Measurements from ENCODE around the gene PDCD1LG2. TPM values are rescaled to one million over a fixed set of nuclear protein-coding genes. Genes with fewer than 3 reads are reported as not detected.
"Not testable (repeated sequence)": the region's sequence is repeated elsewhere in the genome, so short reads cannot be mapped to it uniquely, and the experiment has no call there.

Gene PDCD1LG2
- total RNA-seq, 2 experiments from 2014 or later = 0.44 to 1.0 TPM

DNA sequence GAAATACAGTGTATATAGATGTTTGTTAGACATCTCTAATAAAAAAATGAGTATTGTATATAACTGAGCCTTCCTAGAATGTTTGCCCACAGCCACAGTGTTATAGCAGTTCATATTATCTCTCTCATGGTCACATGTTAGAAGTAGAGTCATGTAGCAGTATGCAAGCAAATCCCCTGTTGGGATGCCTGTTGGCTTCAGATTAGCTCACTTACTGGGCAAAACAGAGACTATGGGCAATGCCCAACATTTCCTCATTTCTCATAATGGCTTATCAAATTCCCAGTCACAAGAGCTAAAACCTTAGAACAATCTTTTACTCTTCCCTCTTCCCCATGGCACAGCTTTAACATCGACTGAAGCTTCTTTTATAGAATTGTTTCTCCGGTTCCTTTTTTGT is 27.0 kb upstream of the PDCD1LG2 start:
- POLR2A ChIA-PET = no interaction called here
- no peak for DNase-seq
- Mint-ChIP-seq H3K36me3 (peaks cover 4% of the 10 kb centered on the region), H3K4me3 (no peak overlapping the region), H3K4me1 (no peaks in the 10 kb centered on the region), H3K9me3 (peaks cover 9% of the 10 kb centered on the region), H3K27ac (no peak overlapping the region), H3K27me3 (peaks cover 2% of the 10 kb centered on the region)
- ATAC-seq (ENCODE audit: low read depth) = no peak

DNA sequence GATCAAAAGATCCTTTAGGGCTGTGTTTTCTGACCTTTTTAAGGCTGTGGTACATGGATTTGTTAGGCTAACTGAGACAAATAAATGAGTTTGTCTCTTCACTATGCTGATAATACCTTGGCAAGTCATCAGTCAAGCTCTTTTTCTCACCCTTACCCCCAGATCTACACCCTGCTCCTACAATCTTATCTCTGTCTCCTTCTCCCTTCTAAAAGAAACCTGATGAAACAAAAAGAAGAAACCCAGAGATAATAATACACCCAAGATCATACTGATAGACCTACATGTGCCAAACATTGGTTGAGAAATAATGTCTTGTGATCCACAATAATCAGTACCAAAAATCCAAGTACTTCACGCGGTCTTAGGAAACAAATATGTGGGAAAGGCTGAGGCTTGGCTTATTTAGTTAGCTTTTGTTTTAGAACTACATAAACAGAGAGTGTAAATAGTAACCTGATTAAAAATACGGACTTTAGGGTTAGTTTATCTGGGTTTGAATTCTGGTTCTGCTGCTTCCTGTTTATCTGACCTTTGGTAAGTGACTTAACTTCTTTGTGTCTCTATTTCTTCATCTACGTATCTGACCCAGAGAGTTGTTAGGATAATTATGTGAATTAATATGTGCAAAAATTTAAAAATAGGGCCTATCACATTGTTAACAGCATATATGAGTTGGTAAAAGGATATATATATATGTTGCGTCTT is 24.8 kb upstream of the PDCD1LG2 start:
- Mint-ChIP-seq H3K9me3 (peaks cover 4% of the 10 kb centered on the region), H3K27ac (no peak overlapping the region), H3K36me3 (no peaks in the 10 kb centered on the region), H3K27me3 (peaks cover 2% of the 10 kb centered on the region), H3K4me1 (peaks cover 3% of the 10 kb centered on the region), H3K4me3 (no peak overlapping the region)
- no peak for ATAC-seq (ENCODE audit: low read depth)
- POLR2A ChIA-PET = no interaction called here
- DNase-seq = no peak

GRCh38 chr9:5486988-5487387 is 23.3 kb upstream of the PDCD1LG2 start:
- DNase-seq = no peak
- Mint-ChIP-seq H3K36me3 (no peaks in the 10 kb centered on the region), H3K27ac (no peak overlapping the region), H3K27me3 (peaks cover 2% of the 10 kb centered on the region), H3K4me3 (no peak overlapping the region), H3K4me1 (peaks cover 3% of the 10 kb centered on the region), H3K9me3 (peaks cover 2% of the 10 kb centered on the region)
- POLR2A ChIA-PET = no interaction called here
- no peak for ATAC-seq (ENCODE audit: low read depth)

DNA sequence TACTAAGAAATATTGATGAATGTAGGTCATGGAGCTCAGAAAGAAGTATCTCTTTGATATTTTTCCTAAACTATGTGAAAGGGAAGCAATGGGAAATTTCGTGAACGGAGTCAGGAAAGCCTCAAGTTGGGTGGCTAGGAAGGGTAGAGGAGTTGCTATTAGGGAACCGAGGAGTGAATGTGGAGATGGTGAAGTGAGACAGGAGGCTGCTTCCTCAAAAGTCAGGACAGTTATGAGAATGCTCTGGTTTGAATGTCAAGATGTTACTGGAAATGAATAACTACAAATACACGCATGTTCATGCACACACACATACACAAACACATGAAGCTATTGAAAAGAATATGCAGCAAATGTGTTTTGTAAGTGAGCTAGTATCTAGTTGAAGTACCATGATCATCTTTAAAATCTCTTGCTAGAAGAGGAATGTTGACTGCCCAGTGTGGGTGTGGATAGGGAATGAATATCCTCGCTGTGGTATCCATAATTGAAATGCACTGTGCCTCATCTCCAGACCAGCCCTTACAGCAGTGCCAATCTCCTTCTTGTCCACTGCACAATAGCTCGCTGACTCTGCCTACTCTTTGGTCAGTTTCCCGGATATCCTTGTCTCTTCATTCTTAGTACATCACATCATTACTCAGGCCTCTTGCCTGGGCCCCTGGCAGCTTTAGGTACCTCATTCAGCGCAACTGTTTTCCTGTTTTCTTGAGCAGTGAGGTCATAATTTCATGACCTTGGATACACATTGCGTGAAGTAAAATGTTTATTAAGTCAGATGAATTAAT is 21.9 kb upstream of the PDCD1LG2 start:
- Mint-ChIP-seq H3K9me3 (peaks cover 2% of the 10 kb centered on the region), H3K4me1 (peaks cover 6% of the 10 kb centered on the region), H3K27me3 (peaks cover 2% of the 10 kb centered on the region), H3K4me3 (no peak overlapping the region), H3K27ac (no peak overlapping the region), H3K36me3 (no peaks in the 10 kb centered on the region)
- DNase-seq = no peak
- POLR2A ChIA-PET = no interaction called here
- ATAC-seq (ENCODE audit: low read depth) = no peak

GRCh38 chr9:5489630-5490490 is 20.5 kb upstream of the PDCD1LG2 start:
- Mint-ChIP-seq H3K4me1 (peaks cover 9% of the 10 kb centered on the region), H3K27ac (no peak overlapping the region), H3K27me3 (peaks cover 2% of the 10 kb centered on the region), H3K36me3 (no peaks in the 10 kb centered on the region), H3K4me3 (no peak overlapping the region), H3K9me3 (peaks cover 3% of the 10 kb centered on the region)
- POLR2A ChIA-PET = no interaction called here
- DNase-seq (no peak), ATAC-seq (ENCODE audit: low read depth) (no peak)

- Mint-ChIP-seq H3K27ac (no peak overlapping the region), H3K4me1 (peaks cover 9% of the 10 kb centered on the region), H3K4me3 (no peak overlapping the region), H3K36me3 (no peaks in the 10 kb centered on the region), H3K9me3 (peaks cover 2% of the 10 kb centered on the region), H3K27me3 (no peaks in the 10 kb centered on the region)
- POLR2A ChIA-PET = no interaction called here
- DNase-seq (no peak), ATAC-seq (ENCODE audit: low read depth) (no peak)
Measured at GRCh38 chr9:5492965-5493678, 17.2 kb upstream of the PDCD1LG2 start.

DNA sequence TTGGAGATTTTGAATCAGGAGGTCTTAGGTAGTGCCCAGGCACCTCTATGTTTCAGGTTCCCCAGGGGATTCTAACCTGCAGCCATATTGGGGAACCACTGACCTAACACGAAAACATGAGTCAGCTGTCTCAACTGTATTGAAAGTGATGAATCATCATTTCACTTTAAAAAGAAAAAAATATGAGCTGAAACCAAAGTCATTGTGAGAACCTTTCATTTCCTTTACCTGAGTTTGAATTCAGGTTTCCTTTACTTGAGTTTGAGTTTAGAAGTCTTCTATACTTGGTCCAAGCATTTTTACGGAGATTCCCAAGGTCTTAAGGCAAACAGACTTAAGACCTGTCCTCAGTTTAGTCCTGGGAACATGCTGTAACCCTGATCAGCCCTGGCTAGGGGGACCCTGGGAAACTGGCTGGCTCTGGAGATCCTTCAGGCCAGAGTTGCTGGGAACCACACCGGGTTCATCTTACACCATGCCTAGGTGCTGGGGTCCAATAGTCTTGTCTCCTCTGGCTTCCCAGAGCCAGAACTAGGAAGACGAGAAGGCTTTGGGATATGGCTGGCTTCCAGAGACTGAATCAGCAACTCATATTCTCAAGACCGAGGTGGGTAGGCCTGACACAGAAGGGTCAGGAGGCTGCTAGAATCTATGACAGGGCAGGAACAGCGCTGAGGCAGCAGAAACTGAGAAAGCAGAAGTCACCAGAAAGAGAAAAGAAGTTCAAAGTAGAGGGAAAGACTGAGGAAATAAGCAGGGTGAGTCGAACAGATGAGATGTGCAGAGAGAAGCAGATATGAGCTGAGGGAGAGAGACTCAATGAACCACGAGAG is 16.4 kb upstream of the PDCD1LG2 start:
- Mint-ChIP-seq H3K4me3 (no peak overlapping the region), H3K27ac (no peak overlapping the region), H3K27me3 (no peaks in the 10 kb centered on the region), H3K4me1 (peaks cover 9% of the 10 kb centered on the region), H3K9me3 (peaks cover 2% of the 10 kb centered on the region), H3K36me3 (no peaks in the 10 kb centered on the region)
- DNase-seq (no peak), ATAC-seq (ENCODE audit: low read depth) (no peak)
- POLR2A ChIA-PET = interaction anchor here (0.7 to 0.8 kb wide), 2 partner anchors 43 to 954 kb away, joined by 3 read pairs; partner anchors contain the start of gene CD274

GRCh38 chr9:5494765-5495164 is 15.6 kb upstream of the PDCD1LG2 start:
- ATAC-seq (ENCODE audit: low read depth); H3K36me3 Mint-ChIP-seq; H3K9me3 Mint-ChIP-seq; DNase-seq; H3K27ac Mint-ChIP-seq; H3K27me3 Mint-ChIP-seq; H3K4me1 Mint-ChIP-seq; H3K4me3 Mint-ChIP-seq: not testable (repeated sequence)
- POLR2A ChIA-PET = interaction anchor here (0.6 to 0.8 kb wide), 3 partner anchors 44 to 955 kb away, joined by 3 read pairs; partner anchors contain the start of gene CD274

- no peaks in the 10 kb centered on the region for H3K27me3 Mint-ChIP-seq
- peaks cover 2% of the 10 kb centered on the region for H3K4me1 Mint-ChIP-seq
- ATAC-seq (ENCODE audit: low read depth) (no peak), DNase-seq (no peak)
- POLR2A ChIA-PET = no interaction called here
- H3K4me3 Mint-ChIP-seq = no peak overlapping the region
- peaks cover 5% of the 10 kb centered on the region for H3K9me3 Mint-ChIP-seq
- H3K27ac Mint-ChIP-seq = no peak overlapping the region
- H3K36me3 Mint-ChIP-seq = peaks cover 6% of the 10 kb centered on the region
Measured at GRCh38 chr9:5499157-5499556, 11.2 kb upstream of the PDCD1LG2 start.

- ATAC-seq (ENCODE audit: low read depth) (no peak), DNase-seq (no peak)
- peaks cover 3% of the 10 kb centered on the region for H3K4me1 Mint-ChIP-seq
- peaks cover 10% of the 10 kb centered on the region for H3K9me3 Mint-ChIP-seq
- peaks cover 11% of the 10 kb centered on the region for H3K36me3 Mint-ChIP-seq
- H3K27me3 Mint-ChIP-seq = no peaks in the 10 kb centered on the region
- H3K27ac Mint-ChIP-seq = no peak overlapping the region
- POLR2A ChIA-PET = no interaction called here
- no peak overlapping the region for H3K4me3 Mint-ChIP-seq
Measured at GRCh38 chr9:5499889-5500398, 10.4 kb upstream of the PDCD1LG2 start.

DNA sequence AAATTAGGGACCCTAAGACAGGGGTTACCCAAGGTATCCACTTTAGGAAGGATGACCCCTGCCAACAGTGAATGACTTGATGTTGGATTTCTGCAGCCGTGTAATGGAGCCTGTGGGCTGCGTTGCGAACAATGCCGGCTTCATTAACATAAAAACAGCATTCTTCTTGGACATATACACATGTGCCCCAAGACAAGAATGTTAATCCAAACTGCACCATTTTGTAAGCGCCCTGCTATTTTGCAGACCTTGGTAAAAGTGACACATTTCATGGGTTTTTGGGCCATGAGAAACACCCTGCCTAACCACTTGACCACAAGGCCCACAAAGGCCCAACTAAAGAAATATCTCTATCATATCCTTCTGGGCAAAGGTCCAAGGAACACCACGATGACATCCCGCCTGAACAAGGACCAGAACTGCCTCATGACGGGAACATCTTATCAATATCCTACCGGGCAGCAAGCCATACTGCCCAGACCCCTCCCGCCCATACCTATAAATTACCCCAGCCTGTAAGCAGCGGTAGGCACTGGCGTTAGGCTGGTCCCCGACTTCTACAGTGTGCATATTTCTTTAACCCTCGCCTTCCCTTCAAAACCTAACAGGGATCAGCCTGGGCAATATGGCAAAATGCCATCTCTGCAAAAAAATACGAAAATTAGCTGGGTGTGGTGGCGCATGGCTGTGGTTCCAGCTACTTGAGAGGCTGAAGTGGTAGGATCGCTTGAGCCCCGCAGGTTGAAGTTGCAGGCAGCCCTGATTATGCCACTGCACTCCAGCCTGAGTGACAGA is 9.7 kb upstream of the PDCD1LG2 start:
- POLR2A ChIA-PET = no interaction called here
- peaks cover 3% of the 10 kb centered on the region for H3K4me1 Mint-ChIP-seq

More for the DNA sequence above, 9.7 kb upstream of the PDCD1LG2 start:
- no peak overlapping the region for H3K27ac Mint-ChIP-seq
- peaks cover 11% of the 10 kb centered on the region for H3K36me3 Mint-ChIP-seq
- H3K9me3 Mint-ChIP-seq = peaks cover 10% of the 10 kb centered on the region
- no peak overlapping the region for H3K4me3 Mint-ChIP-seq
- DNase-seq (no peak), ATAC-seq (ENCODE audit: low read depth) (no peak)
- peaks cover 2% of the 10 kb centered on the region for H3K27me3 Mint-ChIP-seq
